ENCODE results near the gene ATOH7.

DNA sequence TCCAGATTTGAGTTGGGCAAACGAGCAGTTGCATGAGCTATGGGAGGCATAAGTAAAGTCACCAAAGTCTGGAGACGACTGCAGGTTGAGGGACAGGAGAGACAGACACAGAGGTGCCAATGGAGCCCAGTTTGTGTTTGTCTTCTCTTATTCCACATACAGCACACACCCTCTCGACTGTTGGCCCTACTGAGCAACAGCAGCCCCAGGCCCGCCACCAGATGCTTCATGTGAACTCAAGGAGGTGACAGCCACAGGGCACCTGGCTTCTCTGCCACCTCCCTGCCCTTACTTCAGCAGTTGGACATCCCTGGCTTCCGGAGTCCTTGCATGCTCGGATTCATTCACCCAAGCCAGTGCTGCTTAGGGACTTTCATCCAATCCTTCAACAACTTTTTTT, 6.5 kb upstream of the ATOH7 start:
- TF ChIP-seq YY1 (IDR thresholded peaks at IDR 0.05; ENCODE audit: extremely low read depth, insufficient replicate concordance, low read depth, low read length) (no peak), EZH2 (IDR thresholded peaks at IDR 0.05) (no peak)
- TF ChIP-seq, protein P1, sequence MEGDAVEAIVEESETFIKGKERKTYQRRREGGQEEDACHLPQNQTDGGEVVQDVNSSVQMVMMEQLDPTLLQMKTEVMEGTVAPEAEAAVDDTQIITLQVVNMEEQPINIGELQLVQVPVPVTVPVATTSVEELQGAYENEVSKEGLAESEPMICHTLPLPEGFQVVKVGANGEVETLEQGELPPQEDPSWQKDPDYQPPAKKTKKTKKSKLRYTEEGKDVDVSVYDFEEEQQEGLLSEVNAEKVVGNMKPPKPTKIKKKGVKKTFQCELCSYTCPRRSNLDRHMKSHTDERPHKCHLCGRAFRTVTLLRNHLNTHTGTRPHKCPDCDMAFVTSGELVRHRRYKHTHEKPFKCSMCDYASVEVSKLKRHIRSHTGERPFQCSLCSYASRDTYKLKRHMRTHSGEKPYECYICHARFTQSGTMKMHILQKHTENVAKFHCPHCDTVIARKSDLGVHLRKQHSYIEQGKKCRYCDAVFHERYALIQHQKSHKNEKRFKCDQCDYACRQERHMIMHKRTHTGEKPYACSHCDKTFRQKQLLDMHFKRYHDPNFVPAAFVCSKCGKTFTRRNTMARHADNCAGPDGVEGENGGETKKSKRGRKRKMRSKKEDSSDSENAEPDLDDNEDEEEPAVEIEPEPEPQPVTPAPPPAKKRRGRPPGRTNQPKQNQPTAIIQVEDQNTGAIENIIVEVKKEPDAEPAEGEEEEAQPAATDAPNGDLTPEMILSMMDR (IDR thresholded peaks at IDR 0.05 in 2 of 3, conservative IDR thresholded peaks at IDR 0.05 in 1 of 3; ENCODE audit: borderline replicate concordance in 1 of 3, insufficient read depth in 1 of 3, low read depth in 2 of 3, low read length in 2 of 3) = no peak
- TF ChIP-seq, protein P2, sequence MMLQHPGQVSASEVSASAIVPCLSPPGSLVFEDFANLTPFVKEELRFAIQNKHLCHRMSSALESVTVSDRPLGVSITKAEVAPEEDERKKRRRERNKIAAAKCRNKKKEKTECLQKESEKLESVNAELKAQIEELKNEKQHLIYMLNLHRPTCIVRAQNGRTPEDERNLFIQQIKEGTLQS (IDR thresholded peaks at IDR 0.05) = no peak
